Gastrocnemius medialis (tissue), 4 donors: ENCODE data around the gene GLI3. TPM values are rescaled to one million over a fixed set of nuclear protein-coding genes. Genes with fewer than 3 reads are reported as not detected.
"Not testable (repeated sequence)": the region's sequence is repeated elsewhere in the genome, so short reads cannot be mapped to it uniquely, and the experiment has no call there.

Experiments
- ATAC-seq, 2 donors: fragments of 150-250 bp; one replicate each; pipeline ENCODE4 v1.9.1; 2016
- DNase-seq, 2 donors: peaks; one replicate each; pipeline ENCODE4 v3.0.0-alpha.2; 2019
- H3K27ac ChIP-seq, 4 donors: fragments of 200-600 bp; sonication (generic); 1 replicate in 1 of 4; 2 replicates in 3 of 4; pipeline ENCODE4 v1.5.1; 2016 to 2018; ENCODE audit warnings: mild to moderate bottlenecking in 2 of 4, moderate library complexity in 1 of 4
- H3K27me3 ChIP-seq, 3 donors: fragments of 200-600 bp; sonication (generic) in 2 of 3; 1 replicate in 1 of 3; 2 replicates in 2 of 3; pipeline versions ENCODE4 v1.5.1 to v1.6.0; 2016 to 2019; ENCODE audit warnings: mild to moderate bottlenecking in 1 of 3, moderate library complexity in 1 of 3
- H3K36me3 ChIP-seq, 2 donors: fragments of 200-600 bp; sonication (generic) in 1 of 2; one replicate each; pipeline ENCODE4 v1.5.1; 2017 to 2018
- H3K4me1 ChIP-seq, 2 donors: fragments of 200-600 bp; sonication (generic) in 1 of 2; one replicate each; pipeline ENCODE4 v1.5.1; 2016 to 2017; ENCODE audit warnings: mild to moderate bottlenecking in 2 of 2
- H3K4me3 ChIP-seq, 4 donors: fragments of 200-600 bp; sonication (generic) in 3 of 4; 1 replicate in 1 of 4; 2 replicates in 3 of 4; pipeline ENCODE4 v1.5.1; 2016 to 2019; ENCODE audit warnings: mild to moderate bottlenecking in 2 of 4
- H3K9me3 ChIP-seq, 3 donors: fragments of 200-600 bp; sonication (generic) in 2 of 3; 1 replicate in 1 of 3; 2 replicates in 2 of 3; pipeline ENCODE4 v1.5.1; 2016 to 2019
- POLR2A ChIP-seq, 2 donors: fragments of 450-650 bp; IDR thresholded peaks; one replicate each; pipeline ENCODE4 v1.6.1; 2017; ENCODE audit warnings: antibody characterized with exemption in 2 of 2, mild to moderate bottlenecking in 2 of 2, moderate library complexity in 2 of 2
- in situ Hi-C, 4 donors: fragments of 200-750 bp; cut with MboI; loops; one replicate each; pipeline versions ENCODE4 v1.15.0 to v1.8.0; 2017; ENCODE audit warnings: low sequenced_read_pairs in 4 of 4
- intact Hi-C: fragments of 100-400 bp; cut with DNase I; formaldehyde crosslinking; loops from one replicate; pipeline ENCODE4 v1.15.1; 2023; ENCODE audit warnings: low total_unique reads
- total RNA-seq, 4 donors: library from RNA; depleted of rRNA; stranded (reverse); fragments of >200 nt; gene quantifications; one replicate each; pipeline versions ENCODE4 v1.1.0 to v1.2.3, GENCODE V29; 2016
- TF ChIP-seq, protein P1 (sequence below), 5 experiments: fragments of 450-650 bp in 3 of 5; fragments of 200-600 bp in 2 of 5; sonication (generic) in 2 of 5; IDR thresholded peaks in 4 of 5; conservative IDR thresholded peaks in 1 of 5; 1 replicate in 4 of 5; 2 replicates in 1 of 5; pipeline ENCODE4 v1.5.1; 2016 to 2019; ENCODE audit warnings: antibody characterized with exemption in 5 of 5, mild to moderate bottlenecking in 3 of 5, moderate library complexity in 3 of 5

Gene GLI3
- total RNA-seq, 4 donors from 2014 or later, result 0.46 to 1.6 (median 0.81) TPM

DNA sequence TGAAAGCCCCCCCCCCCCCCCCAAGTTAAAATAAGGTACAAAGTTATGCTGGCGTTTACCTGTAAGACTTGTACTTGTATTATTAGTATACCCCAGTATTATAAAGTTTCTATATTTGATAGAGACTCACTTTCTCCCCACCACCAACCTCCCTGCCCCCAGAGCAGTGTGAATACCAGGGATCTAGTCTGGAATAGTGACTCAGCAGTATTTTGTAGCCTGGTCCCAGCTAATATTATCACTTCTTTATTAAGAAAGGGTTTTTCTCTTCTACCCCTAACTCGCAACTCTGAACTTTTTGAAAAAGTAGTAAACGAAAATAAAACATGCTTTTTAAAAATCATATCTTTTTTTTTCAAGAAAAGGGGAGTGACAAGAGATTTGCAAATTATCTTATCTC is 26.7 kb downstream of the GLI3 start:
- Histone ChIP-seq H3K27me3 (no peaks in the 10 kb centered on the region), H3K4me3 (no peak overlapping the region), H3K36me3 (no peaks in the 10 kb centered on the region), H3K4me1 (no peaks in the 10 kb centered on the region), H3K9me3 (no peaks in the 10 kb centered on the region), H3K27ac (no peak overlapping the region)
- in situ Hi-C loops (no loop called here), intact Hi-C loops (no loop called here)
- DNase-seq (no peak), ATAC-seq (no peak)
- no peak for TF ChIP-seq POLR2A (IDR thresholded peaks at IDR 0.05)
- TF ChIP-seq, protein P1, sequence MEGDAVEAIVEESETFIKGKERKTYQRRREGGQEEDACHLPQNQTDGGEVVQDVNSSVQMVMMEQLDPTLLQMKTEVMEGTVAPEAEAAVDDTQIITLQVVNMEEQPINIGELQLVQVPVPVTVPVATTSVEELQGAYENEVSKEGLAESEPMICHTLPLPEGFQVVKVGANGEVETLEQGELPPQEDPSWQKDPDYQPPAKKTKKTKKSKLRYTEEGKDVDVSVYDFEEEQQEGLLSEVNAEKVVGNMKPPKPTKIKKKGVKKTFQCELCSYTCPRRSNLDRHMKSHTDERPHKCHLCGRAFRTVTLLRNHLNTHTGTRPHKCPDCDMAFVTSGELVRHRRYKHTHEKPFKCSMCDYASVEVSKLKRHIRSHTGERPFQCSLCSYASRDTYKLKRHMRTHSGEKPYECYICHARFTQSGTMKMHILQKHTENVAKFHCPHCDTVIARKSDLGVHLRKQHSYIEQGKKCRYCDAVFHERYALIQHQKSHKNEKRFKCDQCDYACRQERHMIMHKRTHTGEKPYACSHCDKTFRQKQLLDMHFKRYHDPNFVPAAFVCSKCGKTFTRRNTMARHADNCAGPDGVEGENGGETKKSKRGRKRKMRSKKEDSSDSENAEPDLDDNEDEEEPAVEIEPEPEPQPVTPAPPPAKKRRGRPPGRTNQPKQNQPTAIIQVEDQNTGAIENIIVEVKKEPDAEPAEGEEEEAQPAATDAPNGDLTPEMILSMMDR (IDR thresholded peaks at IDR 0.05 in 4 of 5, conservative IDR thresholded peaks at IDR 0.05 in 1 of 5), result no peak

DNA sequence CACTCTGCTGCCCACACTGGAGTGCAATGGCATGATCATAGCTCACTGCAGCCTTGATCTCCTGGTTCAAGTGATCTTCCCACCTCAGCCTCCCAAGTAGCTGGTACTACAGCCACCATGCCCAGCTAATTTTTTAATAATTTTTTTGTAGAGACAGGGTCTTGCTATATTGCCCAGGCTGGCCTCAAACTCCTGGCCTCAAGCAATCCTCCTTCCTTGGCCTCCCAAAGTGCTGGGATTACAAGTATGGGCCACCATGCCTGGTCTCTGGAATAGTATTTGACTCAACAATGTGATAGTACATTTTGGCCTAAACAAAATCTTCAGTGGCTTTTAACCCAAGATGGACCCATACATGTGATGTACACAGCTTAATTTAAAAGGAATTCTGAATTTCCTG is 27.9 kb downstream of the GLI3 start:
- in situ Hi-C loops, result not testable (repeated sequence)

DNA sequence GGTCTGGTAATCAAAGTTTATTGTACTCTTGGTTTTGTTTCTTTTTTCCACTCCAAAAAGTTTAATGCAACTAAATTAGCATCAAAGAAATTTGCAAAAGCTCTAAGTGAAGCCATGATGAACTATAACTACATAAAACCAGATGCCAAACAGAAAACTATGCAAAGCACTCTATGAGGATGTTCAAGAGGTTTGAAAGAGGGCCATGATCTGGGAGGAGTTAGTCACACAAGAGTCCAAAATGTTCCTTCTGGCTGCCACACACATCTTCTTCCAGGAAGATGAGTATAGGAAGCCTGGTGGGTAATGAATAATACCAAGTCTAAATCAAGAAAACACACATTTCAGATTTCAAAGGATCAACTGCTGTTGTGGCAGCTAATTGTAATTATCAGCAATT is 28.4 kb downstream of the GLI3 start:
- Histone ChIP-seq H3K36me3 (no peaks in the 10 kb centered on the region), H3K27ac (no peak overlapping the region), H3K9me3 (no peaks in the 10 kb centered on the region), H3K4me1 (no peaks in the 10 kb centered on the region), H3K27me3 (no peaks in the 10 kb centered on the region), H3K4me3 (no peak overlapping the region)
- ATAC-seq (no peak), DNase-seq (no peak)
- in situ Hi-C loops, result no loop called here
- no peak for TF ChIP-seq POLR2A (IDR thresholded peaks at IDR 0.05)
- TF ChIP-seq, protein P1 (IDR thresholded peaks at IDR 0.05 in 4 of 5, conservative IDR thresholded peaks at IDR 0.05 in 1 of 5), result no peak
- intact Hi-C loops, result no loop called here

More for the DNA sequence above, 27.9 kb downstream of the GLI3 start:
- H3K4me3 ChIP-seq, DNase-seq, H3K9me3 ChIP-seq, H3K27me3 ChIP-seq, H3K4me1 ChIP-seq, H3K27ac ChIP-seq, ATAC-seq, intact Hi-C loops, H3K36me3 ChIP-seq: not testable (repeated sequence)

DNA sequence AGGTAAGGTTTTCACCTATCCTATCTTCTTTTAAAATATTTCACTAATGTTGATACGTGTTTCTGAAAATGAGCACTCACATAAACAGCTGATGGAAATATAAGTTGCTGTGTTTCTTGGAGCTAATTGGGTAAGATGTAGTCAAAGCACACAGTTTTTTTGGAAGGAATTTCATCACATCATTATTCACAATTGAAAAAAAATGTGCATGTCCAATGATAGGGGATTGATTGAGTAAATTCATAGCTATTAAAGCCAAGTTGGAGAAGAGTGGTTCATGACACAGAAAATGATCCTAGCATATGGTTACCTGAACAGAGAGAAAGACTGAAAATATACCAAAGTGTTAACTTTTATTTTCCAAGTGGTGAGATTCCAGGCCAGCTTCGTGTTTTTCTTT is 29.6 kb downstream of the GLI3 start:
- no peak overlapping the region for H3K4me3 ChIP-seq
- H3K36me3 ChIP-seq, result no peaks in the 10 kb centered on the region
- DNase-seq (no peak), ATAC-seq (no peak)
- no peaks in the 10 kb centered on the region for H3K27me3 ChIP-seq
- H3K4me1 ChIP-seq, result no peaks in the 10 kb centered on the region
- TF ChIP-seq, protein P1 (IDR thresholded peaks at IDR 0.05 in 4 of 5, conservative IDR thresholded peaks at IDR 0.05 in 1 of 5), result no peak
- no peak for TF ChIP-seq POLR2A (IDR thresholded peaks at IDR 0.05)
- no peak overlapping the region for H3K27ac ChIP-seq
- no peaks in the 10 kb centered on the region for H3K9me3 ChIP-seq
- in situ Hi-C loops (no loop called here), intact Hi-C loops (no loop called here)

DNA sequence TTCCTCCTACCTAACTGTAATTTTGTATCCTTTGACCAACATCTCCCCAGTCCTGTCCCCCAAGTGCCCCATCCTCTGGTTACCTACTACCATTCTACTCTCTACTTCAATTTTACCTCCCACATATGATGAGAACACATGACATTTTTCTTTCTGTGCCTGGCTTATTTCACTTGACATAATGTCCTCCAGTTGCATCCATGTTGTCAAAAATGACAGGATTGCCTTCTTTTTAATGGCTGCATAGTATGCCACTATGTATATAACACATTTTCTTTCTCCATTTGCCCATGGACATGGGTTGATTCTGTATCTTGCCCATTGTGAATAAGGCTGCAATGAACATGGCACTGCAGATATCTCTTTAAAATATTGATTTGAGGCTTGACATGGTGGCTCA is 33.7 kb downstream of the GLI3 start:
- DNase-seq (no peak), ATAC-seq (no peak)
- H3K4me1 ChIP-seq, result no peaks in the 10 kb centered on the region
- TF ChIP-seq POLR2A (IDR thresholded peaks at IDR 0.05), result no peak
- TF ChIP-seq, protein P1 (IDR thresholded peaks at IDR 0.05 in 4 of 5, conservative IDR thresholded peaks at IDR 0.05 in 1 of 5), result no peak
- in situ Hi-C loops (no loop called here), intact Hi-C loops (no loop called here)
- no peak overlapping the region for H3K27ac ChIP-seq
- H3K9me3 ChIP-seq, result no peaks in the 10 kb centered on the region
- H3K36me3 ChIP-seq, result no peaks in the 10 kb centered on the region
- H3K27me3 ChIP-seq, result no peaks in the 10 kb centered on the region
- H3K4me3 ChIP-seq, result no peak overlapping the region
